ENCODE results near the gene CAST. TPM values are rescaled to one million over a fixed set of nuclear protein-coding genes. Genes with fewer than 3 reads are reported as not detected.

The CAST gene
- total RNA-seq, 4 donors from 2014 or later = 98.2 to 350 (median 136) TPM

- Histone ChIP-seq H3K9me3 (no peaks in the 10 kb centered on the region), H3K4me1 (no peaks in the 10 kb centered on the region), H3K27ac (no peak overlapping the region), H3K4me3 (no peak overlapping the region), H3K27me3 (no peaks in the 10 kb centered on the region), H3K36me3 (no peaks in the 10 kb centered on the region)
- TF ChIP-seq CTCF (IDR thresholded peaks at IDR 0.05) (no peak), POLR2A (IDR thresholded peaks at IDR 0.05) (no peak)
- DNase-seq = no peak
- intact Hi-C loops (cut with DNase I; ENCODE audit: low total_unique reads) = no loop called here
Observed at GRCh38 chr5:96642281-96642640, 19.9 kb upstream of the CAST start.

- no peak overlapping the region for H3K4me3 ChIP-seq
- H3K4me1 ChIP-seq = no peaks in the 10 kb centered on the region
- H3K36me3 ChIP-seq = no peaks in the 10 kb centered on the region
- no peaks in the 10 kb centered on the region for H3K27me3 ChIP-seq
- intact Hi-C loops (cut with DNase I; ENCODE audit: low total_unique reads) = no loop called here
- TF ChIP-seq CTCF (IDR thresholded peaks at IDR 0.05) = no peak
- TF ChIP-seq POLR2A (IDR thresholded peaks at IDR 0.05) = no peak
- no peaks in the 10 kb centered on the region for H3K9me3 ChIP-seq
- no peak overlapping the region for H3K27ac ChIP-seq
- DNase-seq = no peak
Observed at GRCh38 chr5:96645091-96645490, 17.1 kb upstream of the CAST start.

GRCh38 chr5:96648023-96648422 is 14.2 kb upstream of the CAST start:
- Histone ChIP-seq H3K9me3 (no peaks in the 10 kb centered on the region), H3K4me1 (no peaks in the 10 kb centered on the region), H3K4me3 (no peak overlapping the region), H3K27ac (no peak overlapping the region), H3K27me3 (no peaks in the 10 kb centered on the region), H3K36me3 (no peaks in the 10 kb centered on the region)
- intact Hi-C loops (cut with DNase I; ENCODE audit: low total_unique reads) = no loop called here
- no peak for DNase-seq
- TF ChIP-seq CTCF (IDR thresholded peaks at IDR 0.05) = no peak
- no peak for TF ChIP-seq POLR2A (IDR thresholded peaks at IDR 0.05)

- Histone ChIP-seq H3K36me3 (no peaks in the 10 kb centered on the region), H3K4me1 (no peaks in the 10 kb centered on the region), H3K4me3 (no peak overlapping the region), H3K27me3 (no peaks in the 10 kb centered on the region), H3K27ac (no peak overlapping the region), H3K9me3 (no peaks in the 10 kb centered on the region)
- no peak for TF ChIP-seq CTCF (IDR thresholded peaks at IDR 0.05)
- TF ChIP-seq POLR2A (IDR thresholded peaks at IDR 0.05) = no peak
- no peak for DNase-seq
- intact Hi-C loops (cut with DNase I; ENCODE audit: low total_unique reads) = no loop called here
Observed at GRCh38 chr5:96648593-96648992, 13.6 kb upstream of the CAST start.

- TF ChIP-seq POLR2A (IDR thresholded peaks at IDR 0.05) (no peak), CTCF (IDR thresholded peaks at IDR 0.05) (no peak)
- no peaks in the 10 kb centered on the region for H3K36me3 ChIP-seq
- no peak for DNase-seq
- no peaks in the 10 kb centered on the region for H3K4me1 ChIP-seq
- H3K27ac ChIP-seq = no peak overlapping the region
- H3K4me3 ChIP-seq = no peak overlapping the region
- no peaks in the 10 kb centered on the region for H3K27me3 ChIP-seq
- no peaks in the 10 kb centered on the region for H3K9me3 ChIP-seq
- intact Hi-C loops (cut with DNase I; ENCODE audit: low total_unique reads) = no loop called here
Observed at GRCh38 chr5:96649251-96649662, 12.9 kb upstream of the CAST start.

Data from uterus (tissue), 4 donors.